Hepatocyte (in vitro differentiated cells): ENCODE data around the gene AGRN. TPM values are rescaled to one million over a fixed set of nuclear protein-coding genes. Genes with fewer than 3 reads are reported as not detected.
A peak's percentile ranks its signal among the peaks of the same experiment; 100 is the strongest.

Experiments used
- DNase-seq: peaks from one replicate; pipeline ENCODE4 v3.0.0-alpha.2; 2016; ENCODE audit warnings: low spot score
- H2AFZ ChIP-seq: fragments of 200-600 bp; sonication (generic); 2 replicates; pipeline ENCODE4 v1.6.0; 2016; ENCODE audit warnings: antibody characterized with exemption, mild to moderate bottlenecking
- H3K27ac ChIP-seq: fragments of 200-600 bp; sonication (generic); 2 replicates; pipeline ENCODE4 v1.5.1; 2016; ENCODE audit warnings: mild to moderate bottlenecking
- H3K27me3 ChIP-seq: fragments of 200-600 bp; sonication (generic); 2 replicates; pipeline ENCODE4 v1.6.1; 2016
- H3K36me3 ChIP-seq: fragments of 200-600 bp; sonication (generic); replicated peaks from 2 replicates; pipeline ENCODE4 v1.5.1; 2016; ENCODE audit warnings: low read depth; ENCODE audit not compliant: insufficient read depth
- H3K4me1 ChIP-seq: fragments of 200-600 bp; sonication (generic); 2 replicates; pipeline ENCODE4 v1.5.1; 2016; ENCODE audit warnings: mild to moderate bottlenecking, moderate library complexity; ENCODE audit not compliant: insufficient read depth
- H3K4me2 ChIP-seq: fragments of 200-600 bp; sonication (generic); 2 replicates; pipeline ENCODE4 v1.6.0; 2016
- H3K4me3 ChIP-seq: fragments of 200-600 bp; sonication (generic); 2 replicates; pipeline ENCODE4 v1.5.1; 2016; ENCODE audit warnings: mild to moderate bottlenecking
- H3K79me2 ChIP-seq: fragments of 200-600 bp; sonication (generic); 2 replicates; pipeline ENCODE4 v1.6.0; 2017; ENCODE audit warnings: mild to moderate bottlenecking
- H3K9me2 ChIP-seq: fragments of 200-600 bp; sonication (generic); replicated peaks from 2 replicates; pipeline ENCODE4 v1.6.0; 2017; ENCODE audit warnings: mild to moderate bottlenecking; ENCODE audit not compliant: insufficient read depth
- H3K9me3 ChIP-seq: fragments of 200-600 bp; sonication (generic); 2 replicates; pipeline ENCODE4 v1.5.1; 2016; ENCODE audit warnings: low read depth, mild to moderate bottlenecking
- H4K20me1 ChIP-seq: fragments of 200-600 bp; sonication (generic); 2 replicates; pipeline ENCODE4 v1.6.0; 2016; ENCODE audit warnings: mild to moderate bottlenecking; ENCODE audit not compliant: insufficient read depth, poor library complexity, severe bottlenecking
- CTCF ChIP-seq: fragments of 200-600 bp; sonication (generic); IDR thresholded peaks from 2 replicates; pipeline ENCODE4 v1.5.1; 2016; ENCODE audit warnings: antibody characterized with exemption, mild to moderate bottlenecking; ENCODE audit not compliant: poor library complexity
- EZH2 ChIP-seq: fragments of 200-600 bp; sonication (generic); IDR thresholded peaks from 2 replicates; pipeline ENCODE4 v1.6.1; 2016; ENCODE audit warnings: antibody characterized with exemption, mild to moderate bottlenecking, borderline replicate concordance
- EZH2phosphoT487 ChIP-seq: fragments of 200-600 bp; sonication (generic); IDR thresholded peaks from one replicate; pipeline ENCODE4 v1.6.1; 2018; ENCODE audit warnings: antibody characterized with exemption, mild to moderate bottlenecking, low read depth, moderate library complexity; ENCODE audit not compliant: unreplicated experiment, severe bottlenecking
- WGBS: methylation state at CpG from one replicate; pipeline ENCODE4 v1.1.6; 2016; ENCODE audit warnings: low lambda C conversion rate; ENCODE audit errors: missing lambda C conversion rate; 5-methylcytosine and 5-hydroxymethylcytosine counted together
- polyA plus RNA-seq: library from polyadenylated mRNA; unstranded; fragments of >200 nt; fragmentation: Nextera tagmentation; extraction: Ambion mirVana; gene quantifications from 2 replicates; pipeline ENCODE4 v1.2.1, GENCODE V29; 2016
- total RNA-seq: library from RNA; depleted of rRNA; stranded (reverse); fragments of >200 nt; gene quantifications from 2 replicates; pipeline ENCODE4 v1.2.3, GENCODE V29; 2014

AGRN gene
- total and polyA plus RNA-seq, 2 experiments from 2014 or later: 53.3 to 81.8 TPM

GRCh38 chr1:999725-1000356 is 20.1 kb upstream of the AGRN start, which contains the start of gene HES4:
Gene HES4, minus strand, starts transcription at chr1:1000097. Its CDS starts 124 bp downstream, at chr1:999973.
- Histone ChIP-seq H4K20me1 (no peaks in the 10 kb centered on the region), H3K4me2 (peak within 1 kb of the TSS; percentile 95), H3K9me2 (no peaks in the 10 kb centered on the region), H3K36me3 (no peaks in the 10 kb centered on the region), H3K4me1 (peaks cover 17% of the 10 kb centered on the region), H3K79me2 (peaks cover 16% of the 10 kb centered on the region), H3K4me3 (peak within 1 kb of the TSS; percentile 73), H3K9me3 (no peaks in the 10 kb centered on the region), H2AFZ (peak within 1 kb of the TSS; percentile 47), H3K27me3 (peaks cover 16% of the 10 kb centered on the region), H3K27ac (peak within 1 kb of the TSS; percentile 99)
- 2% methylated on average over 56 of the region's 95 CpGs for WGBS
- DNase-seq: peak; percentile 97
- no peak for TF ChIP-seq EZH2phosphoT487
- TF ChIP-seq CTCF: no peak

DNA sequence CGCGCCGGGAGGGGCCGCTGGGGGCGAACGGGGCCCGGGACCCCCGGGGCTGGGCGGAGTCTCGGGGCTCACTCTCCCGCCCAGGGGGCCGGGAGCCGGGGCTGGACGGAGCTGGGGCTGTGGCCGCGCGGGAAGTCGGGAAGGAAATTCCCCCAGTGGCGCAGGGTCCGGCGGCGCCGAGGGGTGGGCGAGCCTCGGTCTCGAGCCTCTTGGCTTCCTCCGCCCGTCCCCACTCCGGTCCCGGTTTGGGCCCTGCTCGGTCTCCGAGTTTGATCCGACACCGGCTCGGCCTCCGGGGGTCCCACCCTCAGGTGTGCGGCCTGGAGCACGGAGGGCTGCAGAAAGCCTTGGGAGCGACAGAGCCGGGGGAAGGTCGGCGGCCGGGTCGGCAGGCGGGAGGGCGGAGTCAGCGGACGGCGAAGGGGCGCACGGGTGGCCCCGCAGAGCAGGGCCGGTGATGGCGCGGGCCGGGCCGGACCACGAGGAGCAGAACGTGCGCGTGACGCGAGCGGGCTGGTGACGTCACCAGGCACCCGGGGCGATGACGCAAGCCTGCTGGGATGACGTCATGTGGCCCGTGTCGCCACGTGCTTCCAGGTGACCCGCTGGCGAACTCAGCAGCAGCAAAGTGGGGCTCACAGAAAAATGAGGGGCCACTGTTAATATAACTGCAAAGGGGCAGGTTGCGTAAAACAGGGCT is 19.4 kb upstream of the AGRN start:
- H3K4me3 ChIP-seq: peak overlapping the region; percentile 71
- peak overlapping the region; percentile 99 for H3K27ac ChIP-seq
- H4K20me1 ChIP-seq: no peaks in the 10 kb centered on the region
- peaks cover 24% of the 10 kb centered on the region for H3K4me1 ChIP-seq
- H3K9me2 ChIP-seq: no peaks in the 10 kb centered on the region
- H3K9me3 ChIP-seq: no peaks in the 10 kb centered on the region
- no peak for TF ChIP-seq CTCF
- TF ChIP-seq EZH2phosphoT487: no peak
- TF ChIP-seq EZH2: no peak
- H3K4me2 ChIP-seq: peak overlapping the region; percentile 95
- WGBS: 2% methylated on average over 50 of the region's 75 CpGs
- DNase-seq: peak; percentile 93
- peaks cover 16% of the 10 kb centered on the region for H3K79me2 ChIP-seq
- peaks cover 16% of the 10 kb centered on the region for H3K27me3 ChIP-seq
- H3K36me3 ChIP-seq: no peaks in the 10 kb centered on the region
- H2AFZ ChIP-seq: peak overlapping the region; percentile 47

- peaks cover 16% of the 10 kb centered on the region for H3K27me3 ChIP-seq
- no peaks in the 10 kb centered on the region for H3K9me3 ChIP-seq
- 13% methylated on average over 23 of the region's 58 CpGs for WGBS
- H3K9me2 ChIP-seq: no peaks in the 10 kb centered on the region
- peak overlapping the region; percentile 66 for H3K4me3 ChIP-seq
- no peaks in the 10 kb centered on the region for H4K20me1 ChIP-seq
- peak overlapping the region; percentile 95 for H3K4me2 ChIP-seq
- TF ChIP-seq EZH2phosphoT487 (no peak), CTCF (no peak), EZH2 (no peak)
- peak overlapping the region; percentile 78 for H2AFZ ChIP-seq
- H3K27ac ChIP-seq: peak overlapping the region; percentile 99
- peaks cover 16% of the 10 kb centered on the region for H3K79me2 ChIP-seq
- peak; percentile 48 for DNase-seq
- no peaks in the 10 kb centered on the region for H3K36me3 ChIP-seq
- H3K4me1 ChIP-seq: peaks cover 31% of the 10 kb centered on the region
Observed at GRCh38 chr1:1001057-1001783, 18.7 kb upstream of the AGRN start.
